ENCODE results near the gene TMEM63C.

GRCh38 chr14:77248666-77249065 lies 67.1 kb downstream of the TMEM63C start:
- TF ChIP-seq POLR2A (IDR thresholded peaks at IDR 0.05) (no peak), CTCF (IDR thresholded peaks at IDR 0.05) (no peak)
